ENCODE measurements around the gene AKAP11.

Gene AKAP11

DNA sequence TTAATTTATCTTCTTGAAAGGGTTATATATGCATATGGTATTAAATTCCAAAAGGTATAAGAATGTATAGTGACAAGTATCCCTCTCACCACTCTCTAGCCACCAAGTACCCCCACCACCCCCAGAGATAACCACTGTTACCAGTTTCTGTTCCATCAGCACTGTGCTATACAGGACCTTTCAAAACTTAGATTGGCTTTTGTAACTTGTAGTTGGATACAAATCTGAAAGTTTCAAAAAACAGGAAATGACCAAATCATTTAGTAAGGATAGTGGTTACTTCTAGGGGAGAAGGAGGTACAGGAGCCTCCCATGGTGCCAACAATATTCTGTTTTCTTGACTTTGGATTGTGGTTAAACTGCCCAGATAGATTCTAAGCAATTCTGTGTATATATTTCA is 56.7 kb downstream of the AKAP11 start:
- Histone ChIP-seq H2AFZ (ENCODE audit: low read depth) (no peak overlapping the region), H3K36me3 (ENCODE audit: insufficient read depth) (no peaks in the 10 kb centered on the region), H3K79me2 (ENCODE audit: insufficient read depth, low read depth) (no peaks in the 10 kb centered on the region), H3K4me1 (ENCODE audit: low read depth, poor library complexity, severe bottlenecking) (peaks cover 9% of the 10 kb centered on the region), H3K4me3 (IDR thresholded peaks at IDR 0.05; ENCODE audit: insufficient read depth, low read depth, low read length) (no peak overlapping the region), H3K9ac (no peak overlapping the region), H3K27ac (no peak overlapping the region), H4K20me1 (ENCODE audit: insufficient read depth) (no peaks in the 10 kb centered on the region), H3K27me3 (ENCODE audit: insufficient read depth, low read depth) (no peaks in the 10 kb centered on the region), H3K4me2 (peak overlapping the region; percentile 25; the same call in 1 of the 2 replicates)
- TF ChIP-seq, protein P1, sequence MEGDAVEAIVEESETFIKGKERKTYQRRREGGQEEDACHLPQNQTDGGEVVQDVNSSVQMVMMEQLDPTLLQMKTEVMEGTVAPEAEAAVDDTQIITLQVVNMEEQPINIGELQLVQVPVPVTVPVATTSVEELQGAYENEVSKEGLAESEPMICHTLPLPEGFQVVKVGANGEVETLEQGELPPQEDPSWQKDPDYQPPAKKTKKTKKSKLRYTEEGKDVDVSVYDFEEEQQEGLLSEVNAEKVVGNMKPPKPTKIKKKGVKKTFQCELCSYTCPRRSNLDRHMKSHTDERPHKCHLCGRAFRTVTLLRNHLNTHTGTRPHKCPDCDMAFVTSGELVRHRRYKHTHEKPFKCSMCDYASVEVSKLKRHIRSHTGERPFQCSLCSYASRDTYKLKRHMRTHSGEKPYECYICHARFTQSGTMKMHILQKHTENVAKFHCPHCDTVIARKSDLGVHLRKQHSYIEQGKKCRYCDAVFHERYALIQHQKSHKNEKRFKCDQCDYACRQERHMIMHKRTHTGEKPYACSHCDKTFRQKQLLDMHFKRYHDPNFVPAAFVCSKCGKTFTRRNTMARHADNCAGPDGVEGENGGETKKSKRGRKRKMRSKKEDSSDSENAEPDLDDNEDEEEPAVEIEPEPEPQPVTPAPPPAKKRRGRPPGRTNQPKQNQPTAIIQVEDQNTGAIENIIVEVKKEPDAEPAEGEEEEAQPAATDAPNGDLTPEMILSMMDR (conservative IDR thresholded peaks at IDR 0.05; ENCODE audit: low read depth, low read length): no peak

DNA sequence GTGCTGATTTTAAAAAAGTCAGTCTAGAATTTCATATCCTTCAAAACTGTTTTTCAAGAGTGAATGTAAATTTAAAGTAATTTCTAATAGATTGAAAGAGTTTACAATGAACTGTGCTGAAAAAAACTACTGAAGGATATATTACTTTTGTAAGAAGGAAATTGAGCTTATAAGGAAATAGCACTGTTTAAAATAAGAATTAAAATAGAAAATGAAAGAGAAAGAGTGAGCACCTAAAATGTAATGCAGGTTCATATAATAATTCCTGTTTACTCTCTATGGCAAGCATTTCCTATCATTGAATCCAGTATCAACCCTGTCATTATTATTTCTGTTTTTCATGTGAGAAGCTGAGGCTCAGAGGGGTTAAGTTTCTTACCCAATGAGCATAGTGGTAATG is 57.3 kb downstream of the AKAP11 start:
- H3K4me1 ChIP-seq (ENCODE audit: low read depth, poor library complexity, severe bottlenecking): peaks cover 9% of the 10 kb centered on the region
- no peaks in the 10 kb centered on the region for H3K79me2 ChIP-seq (ENCODE audit: insufficient read depth, low read depth)
- H3K4me3 ChIP-seq (IDR thresholded peaks at IDR 0.05; ENCODE audit: insufficient read depth, low read depth, low read length): no peak overlapping the region
- H2AFZ ChIP-seq (ENCODE audit: low read depth): no peak overlapping the region
- H3K9ac ChIP-seq: no peak overlapping the region
- H3K27me3 ChIP-seq (ENCODE audit: insufficient read depth, low read depth): no peaks in the 10 kb centered on the region
- no peak overlapping the region for H3K27ac ChIP-seq
- H3K4me2 ChIP-seq: peak overlapping the region; percentile 25; the same call in 1 of the 2 replicates
- no peaks in the 10 kb centered on the region for H4K20me1 ChIP-seq (ENCODE audit: insufficient read depth)
- no peaks in the 10 kb centered on the region for H3K36me3 ChIP-seq (ENCODE audit: insufficient read depth)
- TF ChIP-seq, protein P1 (conservative IDR thresholded peaks at IDR 0.05; ENCODE audit: low read depth, low read length): no peak

DNA sequence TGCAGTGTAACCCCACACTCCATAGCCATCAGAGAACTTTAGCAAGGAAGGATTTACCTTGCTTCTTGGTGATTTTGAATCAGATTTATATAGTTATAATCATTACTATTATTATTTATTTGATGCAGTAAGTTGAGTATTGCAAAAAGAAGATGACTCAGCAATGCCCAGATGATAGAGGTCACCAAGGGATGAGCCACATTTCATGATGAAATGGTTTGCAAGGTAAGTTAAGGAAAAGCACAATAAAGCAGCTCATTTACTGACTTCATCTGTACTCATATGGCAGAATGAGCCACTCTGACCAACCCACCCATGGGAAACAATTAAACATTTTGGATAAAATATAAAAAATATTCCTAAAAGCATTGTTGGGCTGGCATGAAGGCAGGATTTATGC is 59.1 kb downstream of the AKAP11 start:
- TF ChIP-seq, protein P1 (conservative IDR thresholded peaks at IDR 0.05; ENCODE audit: low read depth, low read length): no peak
- H3K4me2 ChIP-seq: no peak overlapping the region
- H4K20me1 ChIP-seq (ENCODE audit: insufficient read depth): no peaks in the 10 kb centered on the region
- no peak overlapping the region for H3K9ac ChIP-seq
- no peak overlapping the region for H3K27ac ChIP-seq
- H3K79me2 ChIP-seq (ENCODE audit: insufficient read depth, low read depth): no peaks in the 10 kb centered on the region
- H3K4me3 ChIP-seq (IDR thresholded peaks at IDR 0.05; ENCODE audit: insufficient read depth, low read depth, low read length): no peak overlapping the region
- no peaks in the 10 kb centered on the region for H3K36me3 ChIP-seq (ENCODE audit: insufficient read depth)
- H2AFZ ChIP-seq (ENCODE audit: low read depth): no peak overlapping the region
- peaks cover 9% of the 10 kb centered on the region for H3K4me1 ChIP-seq (ENCODE audit: low read depth, poor library complexity, severe bottlenecking)
- no peaks in the 10 kb centered on the region for H3K27me3 ChIP-seq (ENCODE audit: insufficient read depth, low read depth)

DNA sequence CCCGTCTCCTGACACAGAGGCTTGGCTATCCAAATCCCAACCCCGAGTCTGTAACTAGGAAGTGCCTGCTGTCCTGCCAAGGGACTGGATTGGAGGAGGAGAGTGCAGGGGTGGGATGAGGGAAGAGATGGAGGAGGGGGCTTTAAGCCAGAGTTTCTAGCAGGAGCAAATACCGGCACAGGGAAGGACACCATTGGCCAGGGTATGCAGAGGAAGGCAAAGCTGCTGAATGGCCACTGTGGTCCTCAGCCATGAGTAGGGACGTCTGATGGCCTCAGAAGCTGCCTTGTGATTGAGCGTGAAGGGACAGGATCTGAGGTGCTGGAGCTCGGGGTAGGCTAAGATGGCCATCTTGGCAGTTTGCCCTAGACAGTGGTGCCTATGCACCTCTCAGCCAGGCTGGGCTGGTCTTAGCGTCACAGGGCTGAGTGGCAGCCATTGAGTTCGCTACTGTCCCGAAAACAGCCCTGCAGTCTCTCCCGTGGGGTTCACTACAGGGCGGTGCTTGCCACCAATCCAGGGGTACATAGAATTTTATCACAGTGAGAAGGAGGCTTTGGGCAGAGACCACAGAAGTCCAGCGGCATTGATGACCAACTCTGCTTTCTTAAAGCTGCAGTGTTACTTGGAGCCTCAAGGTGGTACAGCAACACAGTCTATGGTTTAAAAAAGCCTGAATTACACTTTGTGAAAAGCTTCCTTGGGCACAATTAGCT is 61.8 kb downstream of the AKAP11 start:
- TF ChIP-seq, protein P1 (conservative IDR thresholded peaks at IDR 0.05; ENCODE audit: low read depth, low read length): no peak; the same call in 1 of the 2 replicates
- Histone ChIP-seq H3K4me3 (IDR thresholded peaks at IDR 0.05; ENCODE audit: insufficient read depth, low read depth, low read length) (no peak overlapping the region), H3K4me2 (no peak overlapping the region), H3K4me1 (ENCODE audit: low read depth, poor library complexity, severe bottlenecking) (peaks cover 5% of the 10 kb centered on the region), H3K27me3 (ENCODE audit: insufficient read depth, low read depth) (no peaks in the 10 kb centered on the region), H3K9ac (no peak overlapping the region), H3K36me3 (ENCODE audit: insufficient read depth) (no peaks in the 10 kb centered on the region), H3K27ac (no peak overlapping the region), H3K79me2 (ENCODE audit: insufficient read depth, low read depth) (no peaks in the 10 kb centered on the region), H2AFZ (ENCODE audit: low read depth) (no peak overlapping the region), H4K20me1 (ENCODE audit: insufficient read depth) (no peaks in the 10 kb centered on the region)

Measured in KMS-11 (cell line).